Neural cell (in vitro differentiated cells): ENCODE results near the gene VENTX. TPM values are rescaled to one million over a fixed set of nuclear protein-coding genes. Genes with fewer than 3 reads are reported as not detected.

Experiments
- H2AFZ ChIP-seq: fragments of 200-600, 300-800 bp; sonication (generic), shearing (Covaris generic); 2 replicates; pipeline ENCODE4 v1.6.0; 2014; ENCODE audit warnings: low read depth, mild to moderate bottlenecking, antibody characterized with exemption, low read length, moderate library complexity
- H3F3A ChIP-seq: fragments of 200-600 bp; shearing (Covaris generic); 2 replicates; pipeline ENCODE4 v1.6.1; 2016; ENCODE audit warnings: mild to moderate bottlenecking, moderate library complexity, mixed read lengths, antibody characterized with exemption, low read length; ENCODE audit not compliant: insufficient read depth, poor library complexity, severe bottlenecking
- H3K27ac ChIP-seq: fragments of 200-600, 300-800 bp; sonication (generic), shearing (Covaris generic); 2 replicates; pipeline ENCODE4 v1.5.1; 2014; ENCODE audit warnings: mild to moderate bottlenecking, low read length, moderate library complexity
- H3K27me3 ChIP-seq: fragments of 300-800, 200-600 bp; sonication (generic), shearing (Covaris generic); 2 replicates; pipeline ENCODE4 v1.6.0; 2014; ENCODE audit warnings: mild to moderate bottlenecking, low read depth, low read length, moderate library complexity; ENCODE audit not compliant: insufficient read depth
- H3K36me3 ChIP-seq: fragments of 300-800, 200-600 bp; sonication (generic), shearing (Covaris generic); 2 replicates; pipeline ENCODE4 v1.5.1; 2014; ENCODE audit warnings: mild to moderate bottlenecking, antibody characterized with exemption, low read length, moderate library complexity; ENCODE audit not compliant: insufficient read depth
- H3K4me2 ChIP-seq: fragments of 300-800, 200-600 bp; sonication (generic), shearing (Covaris generic); 2 replicates; pipeline ENCODE4 v1.6.0; 2014; ENCODE audit warnings: mild to moderate bottlenecking, low read length
- H3K4me3 ChIP-seq: fragments of 300-800, 200-600 bp; sonication (generic), shearing (Covaris generic); 2 replicates; pipeline ENCODE4 v1.5.1; 2014; ENCODE audit warnings: mild to moderate bottlenecking, low read length, moderate library complexity
- H3K79me2 ChIP-seq: fragments of 200-600 bp; shearing (Covaris generic); replicated peaks from 2 replicates; pipeline ENCODE4 v1.6.0; 2014; ENCODE audit warnings: mild to moderate bottlenecking, low read length, moderate library complexity; ENCODE audit not compliant: insufficient read depth
- H3K9ac ChIP-seq: fragments of 300-800, 200-600 bp; sonication (generic), shearing (Covaris generic); 2 replicates; pipeline ENCODE4 v1.6.1; 2016; ENCODE audit warnings: mild to moderate bottlenecking, low read length, mixed read lengths
- H3K9me2 ChIP-seq: fragments of 200-600 bp; shearing (Covaris generic); 2 replicates; pipeline ENCODE4 v1.6.1; 2016; ENCODE audit warnings: mild to moderate bottlenecking, low read length, mixed read lengths; ENCODE audit not compliant: insufficient read depth
- H3K9me3 ChIP-seq: fragments of 200-600, 300-800 bp; sonication (generic), shearing (Covaris generic); 2 replicates; pipeline ENCODE4 v1.6.1; 2016; ENCODE audit warnings: mild to moderate bottlenecking, mixed run types, low read length, moderate library complexity, mixed read lengths
- H4K20me1 ChIP-seq: fragments of 200-600 bp; shearing (Covaris generic); 2 replicates; pipeline ENCODE4 v1.6.1; 2016; ENCODE audit warnings: mild to moderate bottlenecking, mixed run types; ENCODE audit not compliant: insufficient read depth
- CTCF ChIP-seq: fragments of 450-650 bp; IDR thresholded peaks from 2 replicates; pipeline ENCODE4 v1.5.1; 2014; ENCODE audit warnings: antibody characterized with exemption, mild to moderate bottlenecking, moderate library complexity; ENCODE audit not compliant: poor library complexity, severe bottlenecking
- EP300 ChIP-seq: fragments of 450-650 bp; conservative IDR thresholded peaks from 2 replicates; pipeline ENCODE4 v1.6.1; 2014; ENCODE audit warnings: antibody characterized with exemption, mild to moderate bottlenecking, moderate library complexity; ENCODE audit not compliant: poor library complexity, severe bottlenecking
- EZH2 ChIP-seq: fragments of 200-600, 300-800 bp; shearing (Covaris generic), sonication (generic); IDR thresholded peaks from 2 replicates; pipeline ENCODE4 v1.6.1; 2014; ENCODE audit warnings: antibody characterized with exemption, low read length, borderline replicate concordance, mild to moderate bottlenecking; ENCODE audit not compliant: insufficient read depth, poor library complexity, severe bottlenecking
- MXI1 ChIP-seq: fragments of 450-650 bp; conservative IDR thresholded peaks from 2 replicates; pipeline ENCODE4 v1.6.1; 2014; ENCODE audit warnings: antibody characterized with exemption, mild to moderate bottlenecking; ENCODE audit not compliant: poor library complexity, severe bottlenecking
- POLR2AphosphoS5 ChIP-seq: IDR thresholded peaks from 2 replicates; pipeline ENCODE4 v1.6.1; 2012
- RAD21 ChIP-seq: fragments of 450-650 bp; conservative IDR thresholded peaks from 2 replicates; pipeline ENCODE4 v1.6.1; 2014; ENCODE audit warnings: antibody characterized with exemption, mild to moderate bottlenecking, moderate library complexity
- REST ChIP-seq: IDR thresholded peaks from 2 replicates; pipeline ENCODE4 v1.6.1; 2012; ENCODE audit warnings: borderline replicate concordance
- SMC3 ChIP-seq: fragments of 450-650 bp; conservative IDR thresholded peaks from 2 replicates; pipeline ENCODE4 v1.6.1; 2014; ENCODE audit warnings: antibody characterized with exemption, mild to moderate bottlenecking, moderate library complexity; ENCODE audit not compliant: poor library complexity
- TAF1 ChIP-seq: IDR thresholded peaks from 2 replicates; pipeline ENCODE4 v1.6.1; 2012; ENCODE audit warnings: low read depth
- polyA plus RNA-seq: library from polyadenylated mRNA; depleted of rRNA; stranded (reverse); fragments of >200 nt; gene quantifications from 2 replicates; pipeline ENCODE4 v1.2.3, GENCODE V29; 2014

VENTX gene
- polyA plus RNA-seq, 1 donor from 2014 or later = not detected

GRCh38 chr10:133209641-133210040, 28.0 kb upstream of the VENTX start:
- no peaks in the 10 kb centered on the region for H4K20me1 ChIP-seq
- H3K36me3 ChIP-seq = no peaks in the 10 kb centered on the region
- H3K4me3 ChIP-seq = no peak overlapping the region
- TF ChIP-seq POLR2AphosphoS5 (no peak), EP300 (no peak)
- H3K27ac ChIP-seq = no peak overlapping the region
- H3K9me3 ChIP-seq = no peaks in the 10 kb centered on the region
- no peak overlapping the region for H3K4me2 ChIP-seq
- no peaks in the 10 kb centered on the region for H3K9me2 ChIP-seq
- H3F3A ChIP-seq = no peaks in the 10 kb centered on the region
- H3K9ac ChIP-seq = no peak overlapping the region
- H3K27me3 ChIP-seq = no peaks in the 10 kb centered on the region
- H3K79me2 ChIP-seq = no peaks in the 10 kb centered on the region
- H2AFZ ChIP-seq = no peak overlapping the region

- Histone ChIP-seq H3K9me3 (no peaks in the 10 kb centered on the region), H3K36me3 (no peaks in the 10 kb centered on the region), H2AFZ (no peak overlapping the region), H3K4me2 (no peak overlapping the region), H4K20me1 (no peaks in the 10 kb centered on the region), H3K9me2 (no peaks in the 10 kb centered on the region), H3K4me3 (no peak overlapping the region), H3K79me2 (no peaks in the 10 kb centered on the region), H3K9ac (no peak overlapping the region), H3F3A (no peaks in the 10 kb centered on the region), H3K27me3 (no peaks in the 10 kb centered on the region), H3K27ac (no peak overlapping the region)
- TF ChIP-seq EZH2 (no peak), SMC3 (no peak), RAD21 (no peak), POLR2AphosphoS5 (no peak), TAF1 (no peak), CTCF (no peak), REST (no peak), EP300 (no peak), MXI1 (no peak)
Measured at GRCh38 chr10:133210398-133211140, 27.1 kb upstream of the VENTX start.
